ENCODE measurements around the gene BBOF1.

DNA sequence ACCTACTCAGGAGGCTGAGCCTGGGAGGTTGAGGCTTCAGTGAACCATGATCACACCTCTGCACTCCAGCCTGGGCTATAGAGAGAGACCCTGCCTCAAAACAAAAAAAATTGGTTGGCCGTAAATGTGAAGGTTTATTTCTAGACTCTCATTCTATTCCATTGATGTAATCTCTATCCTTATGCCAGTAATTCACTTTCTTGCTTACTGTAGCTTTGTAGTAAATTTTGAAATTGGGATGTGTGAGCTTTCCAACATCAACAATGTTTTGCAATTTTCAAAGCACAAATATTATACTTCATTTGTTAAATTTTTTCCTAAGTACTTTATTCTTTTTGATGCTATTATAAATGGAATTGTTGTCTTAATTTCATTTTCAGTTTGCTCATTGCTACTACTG is 90.2 kb downstream of the BBOF1 start:
- TF ChIP-seq POLR2A (IDR thresholded peaks at IDR 0.05) (no peak), CTCF (IDR thresholded peaks at IDR 0.05) (no peak)

Measured in esophagus squamous epithelium (tissue), 4 donors.